ENCODE measurements around the gene SLC4A2.

Gene SLC4A2

GRCh38 chr7:151093748-151094147, 34.4 kb downstream of the SLC4A2 start:
- no peak for DNase-seq (ENCODE audit: low spot score)

- DNase-seq (ENCODE audit: low spot score), result no peak
These were observed 35.3 kb downstream of the SLC4A2 start for GRCh38 chr7:151094675-151095074.

GRCh38 chr7:151095123-151095797, 35.9 kb downstream of the SLC4A2 start:
- no peak for DNase-seq (ENCODE audit: low spot score)

DNA sequence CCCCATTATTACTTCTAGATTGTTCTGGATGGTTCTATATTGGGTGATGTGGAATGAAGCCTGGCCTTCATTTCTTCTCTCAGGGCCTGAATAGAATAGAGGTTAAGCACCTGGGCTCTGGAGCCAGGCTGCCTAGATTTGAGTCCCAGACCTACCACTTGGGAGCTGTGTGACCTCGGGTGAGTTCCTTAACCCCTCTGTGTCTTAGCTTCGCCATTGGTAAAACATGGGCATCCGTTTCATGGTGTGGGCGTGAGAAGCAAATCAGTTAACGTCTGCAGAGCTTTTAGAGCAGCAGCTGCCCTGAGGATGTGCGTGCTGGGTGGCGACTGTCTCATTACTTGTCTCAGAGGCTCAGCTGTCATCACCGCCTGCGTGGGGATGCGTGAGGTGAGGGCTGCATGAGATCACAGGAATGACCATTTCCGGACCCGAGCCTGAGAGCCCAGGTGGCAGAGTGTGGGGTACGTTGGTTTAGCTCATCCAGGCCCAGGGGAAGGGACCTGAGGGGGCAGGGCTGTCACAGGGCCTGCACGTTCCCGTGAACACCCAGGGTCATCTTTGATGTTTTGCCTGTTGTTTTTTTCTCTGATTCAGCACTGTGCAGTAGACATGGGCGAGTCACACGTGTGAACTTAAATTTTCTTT, 36.6 kb downstream of the SLC4A2 start:
- no peak for DNase-seq (ENCODE audit: low spot score)

DNA sequence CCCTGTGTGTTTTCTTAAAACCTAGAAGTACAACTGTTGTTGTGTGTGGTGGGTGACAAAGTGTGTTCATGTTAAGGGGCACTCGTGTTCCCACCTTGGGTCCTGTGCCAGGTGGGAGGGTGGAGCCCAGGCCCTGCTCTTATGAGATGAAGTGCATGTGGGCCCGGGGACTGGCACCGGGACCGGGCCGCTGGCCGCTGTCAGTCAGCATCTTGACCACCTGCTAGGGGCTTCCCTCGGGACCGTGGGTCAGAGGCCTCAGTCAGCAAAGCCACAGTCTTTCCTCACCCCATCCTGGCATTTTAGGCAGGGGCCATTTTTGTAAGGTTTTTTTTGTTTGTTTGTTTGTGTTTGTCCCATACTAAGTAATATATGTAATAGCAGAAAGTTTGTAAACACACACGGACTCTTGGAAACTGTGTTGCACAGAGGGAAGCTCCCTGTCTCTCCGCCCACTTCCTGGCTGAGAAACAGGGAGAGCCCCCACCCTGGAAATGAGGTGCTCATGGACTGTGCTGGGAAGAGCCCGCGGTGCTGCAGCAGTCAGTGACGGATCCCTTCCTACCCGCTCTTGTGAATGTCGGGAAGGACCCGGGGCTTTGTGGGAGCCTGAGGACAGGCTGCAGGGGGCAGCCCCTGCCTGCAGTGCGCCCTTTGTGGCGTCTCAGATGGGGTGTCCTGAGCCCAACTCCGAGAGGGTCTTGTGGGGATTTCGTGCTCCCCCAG, 40.3 kb downstream of the SLC4A2 start:
- no peak for DNase-seq (ENCODE audit: low spot score)

- no peak for DNase-seq (ENCODE audit: low spot score)
These were observed 41.5 kb downstream of the SLC4A2 start for GRCh38 chr7:151100921-151101320.

DNA sequence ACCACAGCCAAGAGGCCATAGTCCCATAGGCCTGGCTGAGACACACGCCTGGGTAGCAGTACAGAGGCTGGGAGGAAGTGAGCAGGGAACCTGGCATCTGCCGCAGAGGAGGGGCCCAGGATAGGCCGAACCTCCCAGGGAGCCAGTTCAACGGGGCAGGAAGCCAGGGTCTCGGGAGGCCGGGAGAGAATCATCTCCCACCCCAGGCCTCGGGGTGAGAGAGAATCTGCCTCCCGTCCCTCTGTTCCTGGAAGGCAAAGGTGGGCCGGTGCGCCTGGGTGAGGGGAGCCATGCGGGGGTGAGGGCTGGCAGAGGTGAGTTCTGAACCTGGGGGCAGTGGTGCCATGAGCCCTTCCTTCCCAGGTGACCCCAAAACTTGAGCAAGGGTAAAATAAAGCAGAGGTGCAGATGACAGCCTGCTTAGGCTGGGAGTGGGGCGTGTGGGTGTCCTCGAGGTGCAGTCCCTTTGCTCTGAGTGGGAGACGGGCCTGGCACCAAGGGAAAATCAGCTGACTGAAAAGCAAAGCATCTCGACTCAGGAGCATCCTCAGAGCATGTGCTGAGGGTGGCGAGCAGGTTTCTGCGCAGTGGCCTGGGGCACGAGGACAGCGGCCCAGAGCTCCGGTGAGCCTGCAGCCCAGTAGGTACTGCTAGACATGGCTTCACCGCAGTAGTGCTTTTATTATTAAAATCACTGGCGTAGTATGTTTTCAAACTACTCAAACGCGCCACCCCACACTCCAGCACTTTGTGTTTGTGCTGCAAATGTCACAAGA, 42.4 kb downstream of the SLC4A2 start:
- no peak for DNase-seq (ENCODE audit: low spot score)

DNA sequence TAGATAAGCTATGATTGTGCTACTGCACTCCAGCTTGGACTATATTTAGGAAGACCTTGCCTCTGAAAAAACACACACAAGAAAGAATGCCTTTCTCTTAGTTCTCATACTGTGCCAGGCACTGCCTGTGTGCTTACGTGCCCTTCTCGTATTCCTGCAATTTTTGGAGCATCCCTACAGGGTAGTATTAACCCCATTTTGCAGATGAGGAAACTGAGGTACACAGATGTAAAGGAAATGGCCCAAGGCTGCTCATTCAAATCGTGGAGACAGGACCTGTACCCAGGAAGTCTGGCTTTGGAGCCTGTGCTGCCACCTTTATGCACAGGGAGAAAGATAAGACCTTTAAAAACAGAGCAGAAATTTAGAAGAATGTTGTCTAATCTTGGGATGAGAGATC, 43.6 kb downstream of the SLC4A2 start:
- no peak for DNase-seq (ENCODE audit: low spot score)

DNA sequence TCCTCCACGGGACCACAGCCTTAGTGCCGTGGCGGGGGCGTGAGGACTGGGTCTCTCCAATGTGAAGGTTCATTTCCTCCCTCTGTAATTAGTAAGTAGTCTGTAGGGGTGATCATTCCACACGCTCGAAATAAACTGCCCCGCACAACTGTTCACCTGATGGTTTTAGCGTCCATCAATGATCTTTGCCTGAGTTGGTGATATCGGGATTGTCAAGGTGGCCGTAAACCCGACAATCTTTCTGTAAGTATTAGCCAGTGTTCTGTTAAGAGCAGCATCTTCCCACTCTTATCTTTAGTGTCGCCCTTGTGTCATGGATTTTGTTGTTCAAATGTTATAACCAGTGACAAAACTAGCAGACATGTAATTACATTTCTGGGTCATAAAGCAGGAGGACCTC, 44.6 kb downstream of the SLC4A2 start:
- DNase-seq (ENCODE audit: low spot score), result no peak

DNA sequence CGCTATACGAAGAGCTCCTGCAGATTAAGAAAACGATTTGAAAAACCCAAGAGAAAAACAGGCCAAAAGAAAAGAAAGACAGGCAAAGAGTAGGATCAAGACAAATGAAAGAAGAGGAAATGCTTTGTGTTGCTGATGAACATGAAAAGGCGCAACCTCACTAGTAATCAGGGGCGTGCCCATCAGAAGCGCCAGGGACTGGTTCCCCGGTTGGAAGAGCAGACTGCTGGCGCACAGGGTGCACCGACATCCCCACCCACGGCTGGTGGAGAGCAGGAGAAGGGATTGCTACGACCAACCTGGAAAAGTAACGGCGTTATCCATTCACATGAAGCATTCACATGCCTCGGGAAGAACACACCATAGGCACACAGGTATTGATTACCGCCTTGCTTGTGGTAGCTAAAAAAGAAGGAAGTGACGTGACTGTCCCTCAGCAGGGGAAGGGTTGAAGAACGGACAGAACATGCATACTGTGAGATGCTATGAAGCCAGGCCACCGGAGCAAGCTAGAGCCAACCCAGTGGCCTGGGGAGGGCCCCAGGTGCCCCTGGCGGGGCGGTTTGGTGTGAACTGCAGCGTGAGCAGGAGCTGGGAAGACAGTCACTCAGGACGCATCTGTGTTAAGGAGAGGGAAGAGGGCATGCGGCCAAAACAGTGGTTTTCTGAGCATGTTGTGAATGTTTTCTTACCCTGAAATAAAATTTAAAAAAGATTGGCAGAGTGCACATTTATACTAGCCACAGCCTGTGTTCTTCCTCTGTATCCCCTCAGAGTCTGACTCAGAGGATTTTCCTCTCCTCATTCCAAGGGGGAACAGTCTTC, 45.2 kb downstream of the SLC4A2 start:
- DNase-seq (ENCODE audit: low spot score), result no peak

DNA sequence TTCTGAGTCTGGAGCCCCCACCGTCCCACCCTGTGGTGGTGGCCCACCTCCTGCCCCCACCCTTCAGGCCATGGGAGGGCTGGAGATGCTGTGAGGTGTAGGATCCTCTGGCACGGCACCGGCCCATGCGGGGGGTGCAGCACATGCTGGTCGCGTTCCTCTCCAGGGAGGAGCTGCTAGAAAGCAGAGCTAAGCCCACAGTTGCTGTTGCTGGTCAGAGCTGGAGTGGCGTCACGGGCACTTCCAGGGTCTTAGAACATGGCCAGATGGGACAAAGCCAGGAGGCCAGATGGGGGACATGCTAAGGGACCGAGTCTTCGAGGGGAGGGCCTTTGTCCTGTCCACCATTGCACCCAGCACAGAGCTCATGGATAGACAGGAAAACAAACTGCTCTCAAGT, 48.5 kb downstream of the SLC4A2 start:
- DNase-seq (ENCODE audit: low spot score), result no peak

DNA sequence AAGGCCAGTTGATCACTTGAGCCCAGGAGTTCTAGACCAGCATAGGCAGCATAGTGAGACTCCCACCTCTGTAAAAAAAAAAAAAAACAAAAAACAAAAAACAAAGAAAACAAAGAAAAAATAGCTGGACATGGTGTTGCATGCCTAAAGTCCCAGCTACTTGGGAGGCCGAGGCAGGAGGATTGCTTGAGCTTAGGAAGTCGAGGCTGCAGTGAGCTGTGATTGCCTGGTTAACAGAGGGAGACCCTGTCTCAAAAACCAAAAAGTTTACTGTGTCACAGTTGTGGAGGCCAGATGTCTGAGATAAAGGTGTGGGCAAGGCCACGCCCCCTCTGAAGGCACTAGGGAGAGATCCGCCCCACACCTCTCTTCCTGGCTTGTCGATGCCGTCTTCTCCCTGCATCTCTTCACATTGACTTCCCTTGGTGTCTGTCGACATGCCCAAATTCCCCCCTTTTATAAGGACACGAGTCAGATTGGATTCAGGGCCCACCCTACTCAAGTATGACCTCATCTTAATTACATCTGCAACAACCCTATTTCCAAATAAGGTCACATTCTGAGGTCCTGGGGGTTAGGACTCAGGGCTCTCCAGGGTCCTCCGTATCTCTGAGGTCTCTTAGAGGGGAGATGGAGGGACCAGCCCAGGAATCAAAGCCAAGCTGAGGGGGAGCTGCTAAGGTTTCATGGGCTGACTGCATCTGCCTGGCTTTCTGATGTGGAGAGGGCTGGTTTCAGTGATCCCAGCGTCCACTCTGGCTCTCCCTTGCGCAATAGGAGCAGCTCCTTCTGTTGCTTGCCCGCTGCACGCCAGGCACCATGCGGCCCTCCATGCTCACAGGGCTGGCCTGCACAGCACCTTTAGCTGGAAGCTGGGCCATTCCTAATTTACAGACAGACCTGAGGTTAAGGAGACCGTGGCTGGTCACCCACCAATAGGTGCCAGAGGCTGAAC, 50.0 kb downstream of the SLC4A2 start:
- DNase-seq (ENCODE audit: low spot score), result no peak

DNA sequence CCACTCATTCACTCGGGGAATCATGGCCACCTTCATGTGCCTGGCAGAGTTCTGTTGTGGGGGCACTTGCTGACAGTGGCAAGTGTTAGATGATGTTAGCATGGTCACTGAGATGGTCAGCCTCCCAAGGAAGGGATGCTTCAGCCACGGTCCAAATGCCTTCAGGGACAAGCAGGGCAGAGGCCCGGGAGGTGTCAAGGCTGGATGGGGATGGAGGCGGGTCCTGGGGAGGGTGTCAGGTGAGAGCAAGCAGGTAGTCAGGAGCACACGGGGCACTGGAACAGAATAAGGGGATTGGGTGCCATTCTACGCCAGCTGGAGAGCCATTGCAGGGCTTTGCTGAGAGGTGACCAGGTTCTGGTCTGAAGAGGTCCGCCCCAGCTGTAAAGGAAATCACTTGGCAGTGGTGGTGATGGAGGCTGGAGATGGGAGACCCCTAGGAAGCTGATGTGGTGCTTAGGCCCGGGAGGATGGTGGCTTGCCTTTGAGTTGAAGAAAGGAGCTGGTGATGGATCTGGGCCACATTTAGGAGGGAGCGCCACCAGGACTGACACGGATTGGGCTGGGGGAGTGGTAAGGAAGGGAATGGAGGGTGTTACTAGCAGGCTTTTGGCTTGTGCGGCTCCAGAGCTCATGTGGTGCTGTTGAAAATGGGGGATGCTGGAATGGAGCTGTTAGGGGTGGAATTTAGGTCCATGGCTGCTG, 51.0 kb downstream of the SLC4A2 start:
- DNase-seq (ENCODE audit: low spot score), result no peak

DNA sequence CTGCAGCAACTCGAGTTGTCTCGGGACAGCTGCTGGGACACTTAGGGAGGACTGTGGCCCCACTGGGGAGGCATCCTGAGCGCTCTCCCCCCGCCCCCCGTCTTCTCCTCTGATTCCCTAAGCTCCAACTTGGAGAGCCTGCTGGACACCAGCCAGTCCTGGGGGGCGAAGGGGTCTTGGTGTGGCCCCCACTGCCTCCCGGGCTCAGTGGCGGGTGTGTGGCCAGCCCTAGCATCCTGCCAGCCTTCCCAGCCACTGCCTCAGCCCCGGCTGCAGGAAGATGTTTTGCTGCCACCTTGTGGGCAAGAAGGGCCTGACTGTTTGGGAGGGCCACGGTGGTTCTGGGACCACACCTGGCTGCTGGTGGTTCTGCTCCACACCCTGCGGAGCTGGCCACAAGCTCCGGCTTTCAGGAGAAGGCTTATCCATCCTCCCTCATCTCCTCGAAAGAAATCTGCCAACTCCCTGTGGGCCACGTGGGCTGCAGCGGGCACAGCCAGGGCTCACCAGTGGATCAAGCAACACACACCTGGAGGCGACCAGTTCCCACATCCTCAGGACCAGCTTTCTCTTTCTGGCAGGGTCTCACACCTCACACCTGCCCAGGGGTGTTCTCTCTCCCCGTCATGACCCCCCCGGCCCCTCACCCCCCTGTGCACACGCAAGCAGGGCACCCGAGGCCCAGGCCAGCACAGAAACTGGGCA, 51.7 kb downstream of the SLC4A2 start:
- peak; percentile 77 for DNase-seq (ENCODE audit: low spot score)

DNA sequence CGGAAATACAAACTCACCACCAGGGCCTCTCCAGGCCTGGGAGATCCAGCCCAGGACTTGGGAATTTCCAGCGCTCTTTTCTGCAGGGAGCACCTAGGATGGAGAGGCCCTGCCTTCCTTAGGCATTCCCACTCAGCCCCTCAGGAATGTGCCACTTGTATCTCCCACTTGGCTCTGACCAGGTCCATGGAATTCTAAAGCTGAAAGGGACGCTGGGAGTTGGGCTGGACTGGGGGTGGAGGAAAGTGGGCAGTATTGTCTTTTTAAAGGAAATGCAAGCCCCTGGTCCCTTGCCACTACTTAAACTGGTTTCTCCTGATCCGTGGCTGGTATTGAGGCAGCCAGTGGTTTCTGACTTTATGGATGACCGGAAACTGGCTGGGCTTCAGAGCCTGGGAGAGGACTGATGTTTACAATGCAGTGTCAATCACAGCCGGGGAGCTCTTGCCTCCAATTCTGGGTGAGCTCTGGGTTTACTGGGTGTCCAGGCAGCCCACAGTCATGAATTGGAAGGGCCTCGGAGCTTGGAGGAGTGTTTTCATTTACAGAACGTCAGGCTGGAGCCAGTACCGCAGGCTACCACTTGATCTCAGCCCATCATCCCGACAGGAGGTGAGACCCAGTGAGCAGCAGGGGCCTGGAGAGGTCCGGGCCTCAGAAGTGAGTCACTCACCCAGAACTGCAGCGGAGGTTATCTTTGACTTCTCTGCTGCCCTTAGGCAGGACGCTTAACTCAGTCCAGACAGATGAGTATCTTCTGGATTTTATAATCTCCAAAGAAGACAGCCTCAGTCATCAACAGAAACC, 54.2 kb downstream of the SLC4A2 start:
- no peak for DNase-seq (ENCODE audit: low spot score)

GRCh38 chr7:151114151-151115090, 55.0 kb downstream of the SLC4A2 start:
- no peak for DNase-seq (ENCODE audit: low spot score)
